Mesendoderm (in vitro differentiated cells): ENCODE data around the gene SEMA4F. TPM values are rescaled to one million over a fixed set of nuclear protein-coding genes. Genes with fewer than 3 reads are reported as not detected.

ENCODE experiments used
- DNase-seq: peaks from one replicate; pipeline ENCODE4 v3.0.0; 2013
- H2AK5ac ChIP-seq: 2 replicates; pipeline ENCODE4 v1.6.1; 2013; ENCODE audit warnings: low read length, inconsistent platforms
- H2BK120ac ChIP-seq: 2 replicates; pipeline ENCODE4 v1.6.1; 2013; ENCODE audit warnings: low read depth, mild to moderate bottlenecking, low read length, moderate library complexity, mixed read lengths
- H2BK15ac ChIP-seq: replicated peaks from 2 replicates; pipeline ENCODE4 v1.6.1; 2013; ENCODE audit warnings: low read depth, mild to moderate bottlenecking, moderate library complexity
- H2BK5ac ChIP-seq: 2 replicates; pipeline ENCODE4 v1.6.1; 2013; ENCODE audit warnings: low read length, inconsistent platforms
- H3K18ac ChIP-seq: 2 replicates; pipeline ENCODE4 v1.6.1; 2013; ENCODE audit warnings: mild to moderate bottlenecking, low read length, mixed read lengths
- H3K23ac ChIP-seq: one replicate; pipeline ENCODE4 v1.6.1; 2013; ENCODE audit warnings: low read length
- H3K27ac ChIP-seq: 2 replicates; pipeline ENCODE4 v1.5.1; 2013; ENCODE audit warnings: low read depth, mild to moderate bottlenecking, inconsistent platforms, low read length, moderate library complexity
- H3K27me3 ChIP-seq: 2 replicates; pipeline ENCODE4 v1.6.1; 2013; ENCODE audit warnings: low read length, control low read depth, mild to moderate bottlenecking, inconsistent platforms; ENCODE audit not compliant: insufficient read depth, poor library complexity
- H3K36me3 ChIP-seq: 2 replicates; pipeline ENCODE4 v1.6.1; 2013; ENCODE audit warnings: low read length, inconsistent platforms; ENCODE audit not compliant: control insufficient read depth, insufficient read depth
- H3K4ac ChIP-seq: one replicate; pipeline ENCODE4 v1.6.1; 2013; ENCODE audit warnings: low read depth, mild to moderate bottlenecking, low read length, moderate library complexity
- H3K4me1 ChIP-seq: 2 replicates; pipeline ENCODE4 v1.6.1; 2013; ENCODE audit warnings: low read depth, low read length, inconsistent platforms; ENCODE audit not compliant: control insufficient read depth
- H3K4me2 ChIP-seq: 2 replicates; pipeline ENCODE4 v1.6.1; 2013; ENCODE audit warnings: low read length
- H3K4me3 ChIP-seq: 2 replicates; pipeline ENCODE4 v1.5.1; 2013; ENCODE audit warnings: mild to moderate bottlenecking, low read length
- H3K56ac ChIP-seq: one replicate; pipeline ENCODE4 v1.6.1; 2013; ENCODE audit warnings: low read length
- H3K79me1 ChIP-seq: 2 replicates; pipeline ENCODE4 v1.6.1; 2013; ENCODE audit warnings: low read length, inconsistent platforms
- H3K79me2 ChIP-seq: 2 replicates; pipeline ENCODE4 v1.6.1; 2013; ENCODE audit warnings: mild to moderate bottlenecking, low read length; ENCODE audit not compliant: control insufficient read depth, insufficient read depth
- H3K9ac ChIP-seq: 2 replicates; pipeline ENCODE4 v1.6.1; 2013; ENCODE audit warnings: low read length, inconsistent platforms
- H4K5ac ChIP-seq: one replicate; pipeline ENCODE4 v1.6.1; 2013; ENCODE audit warnings: low read length
- H4K8ac ChIP-seq: one replicate; pipeline ENCODE4 v1.6.1; 2013; ENCODE audit warnings: low read depth, mild to moderate bottlenecking, control low read depth, low read length, moderate library complexity
- WGBS: extraction: QIAGEN DNeasy Blood & Tissue Kit; methylation state at CpG from one replicate; pipeline ENCODE4 v1.1.7; 2013; ENCODE audit warnings: low lambda C conversion rate, missing lambda C conversion rate; ENCODE audit not compliant: insufficient coverage; ENCODE audit errors: extremely low coverage; 5-methylcytosine and 5-hydroxymethylcytosine counted together
- polyA plus RNA-seq, 2 experiments: library from polyadenylated mRNA; stranded (reverse); fragments of 200-250 nt; gene quantifications; one replicate each; pipeline ENCODE4 v1.2.3, GENCODE V29; 2013

Gene SEMA4F, protein sequence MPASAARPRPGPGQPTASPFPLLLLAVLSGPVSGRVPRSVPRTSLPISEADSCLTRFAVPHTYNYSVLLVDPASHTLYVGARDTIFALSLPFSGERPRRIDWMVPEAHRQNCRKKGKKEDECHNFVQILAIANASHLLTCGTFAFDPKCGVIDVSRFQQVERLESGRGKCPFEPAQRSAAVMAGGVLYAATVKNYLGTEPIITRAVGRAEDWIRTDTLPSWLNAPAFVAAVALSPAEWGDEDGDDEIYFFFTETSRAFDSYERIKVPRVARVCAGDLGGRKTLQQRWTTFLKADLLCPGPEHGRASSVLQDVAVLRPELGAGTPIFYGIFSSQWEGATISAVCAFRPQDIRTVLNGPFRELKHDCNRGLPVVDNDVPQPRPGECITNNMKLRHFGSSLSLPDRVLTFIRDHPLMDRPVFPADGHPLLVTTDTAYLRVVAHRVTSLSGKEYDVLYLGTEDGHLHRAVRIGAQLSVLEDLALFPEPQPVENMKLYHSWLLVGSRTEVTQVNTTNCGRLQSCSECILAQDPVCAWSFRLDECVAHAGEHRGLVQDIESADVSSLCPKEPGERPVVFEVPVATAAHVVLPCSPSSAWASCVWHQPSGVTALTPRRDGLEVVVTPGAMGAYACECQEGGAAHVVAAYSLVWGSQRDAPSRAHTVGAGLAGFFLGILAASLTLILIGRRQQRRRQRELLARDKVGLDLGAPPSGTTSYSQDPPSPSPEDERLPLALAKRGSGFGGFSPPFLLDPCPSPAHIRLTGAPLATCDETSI
- 1.0 TPM for polyA plus RNA-seq (2013, experiment 1 of 2)
- polyA plus RNA-seq (2013, experiment 2 of 2): 1.4 TPM

- no peak within 1 kb of the TSS for H3K27ac ChIP-seq
- H3K79me2 ChIP-seq: no peaks in the 10 kb centered on the region
- H2BK15ac ChIP-seq: no peak within 1 kb of the TSS
- H3K18ac ChIP-seq: no peak within 1 kb of the TSS
- H2AK5ac ChIP-seq: no peak within 1 kb of the TSS
- peak; percentile 99 for DNase-seq
- peak within 1 kb of the TSS; percentile 67 for H4K8ac ChIP-seq
- no peak within 1 kb of the TSS for H4K5ac ChIP-seq
- H3K4me1 ChIP-seq: no peaks in the 10 kb centered on the region
- no CpG with 5 or more reads among the region's 79 CpGs for whole genome bisulfite sequencing
- H3K4me3 ChIP-seq: peak within 1 kb of the TSS; percentile 63
- peak within 1 kb of the TSS; percentile 83 for H3K4me2 ChIP-seq
- no peak within 1 kb of the TSS for H2BK120ac ChIP-seq
- peak within 1 kb of the TSS; percentile 80 for H3K23ac ChIP-seq
- H3K4ac ChIP-seq: no peak within 1 kb of the TSS
- no peaks in the 10 kb centered on the region for H3K79me1 ChIP-seq
- peak within 1 kb of the TSS; percentile 89 for H3K56ac ChIP-seq
- H3K27me3 ChIP-seq: peaks cover 12% of the 10 kb centered on the region
- no peaks in the 10 kb centered on the region for H3K36me3 ChIP-seq
- no peak within 1 kb of the TSS for H2BK5ac ChIP-seq
- H3K9ac ChIP-seq: peak within 1 kb of the TSS; percentile 81
Measured at GRCh38 chr2:74653985-74654882, at the start of gene SEMA4F. TSS of gene SEMA4F (plus strand) at chr2:74654247. CDS start at chr2:74654377, 130 bp downstream.

DNA sequence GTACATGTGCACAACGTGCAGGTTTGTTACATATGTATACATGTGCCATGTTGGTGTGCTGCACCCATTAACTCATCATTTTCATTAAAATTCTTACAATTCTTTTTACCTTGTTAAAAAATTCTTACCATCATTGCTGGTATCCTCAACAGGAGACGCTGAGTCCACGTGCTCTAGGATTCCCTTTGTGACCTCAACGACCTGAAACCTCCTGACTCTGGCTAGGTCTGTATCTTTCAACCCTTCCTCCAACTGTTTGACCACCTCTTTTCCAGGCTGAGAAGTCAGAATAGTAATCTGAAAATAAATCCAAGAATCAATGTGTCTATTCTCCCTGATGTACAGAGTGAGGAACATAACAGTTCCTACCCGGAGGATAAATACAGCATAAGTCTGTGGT, 47.1 kb upstream of the SEMA4F start:
- Histone ChIP-seq H4K8ac (no peak overlapping the region), H2BK120ac (no peak overlapping the region), H3K27me3 (no peaks in the 10 kb centered on the region), H3K4me2 (no peak overlapping the region), H3K9ac (no peak overlapping the region), H3K27ac (no peak overlapping the region), H3K56ac (no peak overlapping the region), H3K18ac (no peak overlapping the region), H2BK5ac (no peak overlapping the region), H2BK15ac (no peak overlapping the region), H3K36me3 (no peaks in the 10 kb centered on the region), H3K4me1 (no peaks in the 10 kb centered on the region), H3K4me3 (no peak overlapping the region), H4K5ac (no peak overlapping the region), H3K23ac (no peak overlapping the region), H3K79me1 (no peaks in the 10 kb centered on the region), H3K4ac (no peak overlapping the region), H2AK5ac (no peak overlapping the region), H3K79me2 (no peaks in the 10 kb centered on the region)
- DNase-seq: no peak
- WGBS: no CpG with 5 or more reads among the region's 5 CpGs

- WGBS: no CpG with 5 or more reads among the region's 3 CpGs
Measured at GRCh38 chr2:74617122-74617521, 36.9 kb upstream of the SEMA4F start.

GRCh38 chr2:74618410-74619083, 35.5 kb upstream of the SEMA4F start:
- Histone ChIP-seq H3K4ac (no peak overlapping the region), H3K23ac (no peak overlapping the region), H2BK15ac (no peak overlapping the region), H2BK5ac (no peak overlapping the region), H3K4me1 (no peaks in the 10 kb centered on the region), H2BK120ac (no peak overlapping the region), H3K18ac (no peak overlapping the region), H3K9ac (no peak overlapping the region), H3K56ac (no peak overlapping the region), H4K5ac (no peak overlapping the region), H3K27ac (no peak overlapping the region), H3K27me3 (no peaks in the 10 kb centered on the region), H2AK5ac (no peak overlapping the region), H3K4me2 (no peak overlapping the region), H3K4me3 (no peak overlapping the region), H3K36me3 (no peaks in the 10 kb centered on the region), H3K79me2 (no peaks in the 10 kb centered on the region), H4K8ac (no peak overlapping the region), H3K79me1 (no peaks in the 10 kb centered on the region)
- no peak for DNase-seq
- WGBS: no CpG with 5 or more reads among the region's 6 CpGs

More at GRCh38 chr2:74617122-74617521, 36.9 kb upstream of the SEMA4F start:
- Histone ChIP-seq H3K27me3 (no peaks in the 10 kb centered on the region), H3K56ac (no peak overlapping the region), H3K36me3 (no peaks in the 10 kb centered on the region), H4K5ac (no peak overlapping the region), H3K9ac (no peak overlapping the region), H3K4me1 (no peaks in the 10 kb centered on the region), H3K79me1 (no peaks in the 10 kb centered on the region), H3K4me2 (no peak overlapping the region), H3K79me2 (no peaks in the 10 kb centered on the region), H4K8ac (no peak overlapping the region), H2AK5ac (no peak overlapping the region), H2BK5ac (no peak overlapping the region), H3K23ac (no peak overlapping the region), H3K18ac (no peak overlapping the region), H2BK15ac (no peak overlapping the region), H2BK120ac (no peak overlapping the region), H3K4me3 (no peak overlapping the region), H3K27ac (no peak overlapping the region), H3K4ac (no peak overlapping the region)
- no peak for DNase-seq

- H2AK5ac ChIP-seq: no peak overlapping the region
- H3K36me3 ChIP-seq: no peaks in the 10 kb centered on the region
- H3K79me2 ChIP-seq: no peaks in the 10 kb centered on the region
- H3K23ac ChIP-seq: no peak overlapping the region
- no peaks in the 10 kb centered on the region for H3K4me1 ChIP-seq
- no peak overlapping the region for H4K5ac ChIP-seq
- no peaks in the 10 kb centered on the region for H3K79me1 ChIP-seq
- no peak overlapping the region for H3K27ac ChIP-seq
- H3K18ac ChIP-seq: no peak overlapping the region
- no peak overlapping the region for H3K9ac ChIP-seq
- no peaks in the 10 kb centered on the region for H3K27me3 ChIP-seq
- H3K4ac ChIP-seq: no peak overlapping the region
- no peak overlapping the region for H3K4me2 ChIP-seq
- H2BK120ac ChIP-seq: no peak overlapping the region
- H4K8ac ChIP-seq: no peak overlapping the region
- H3K4me3 ChIP-seq: no peak overlapping the region
- DNase-seq: no peak
- no peak overlapping the region for H2BK5ac ChIP-seq
- H2BK15ac ChIP-seq: no peak overlapping the region
- WGBS: no CpG with 5 or more reads among the region's 5 CpGs
- no peak overlapping the region for H3K56ac ChIP-seq
Measured at GRCh38 chr2:74619651-74620297, 34.3 kb upstream of the SEMA4F start.
